Measurements from ENCODE around the gene SPAAR. TPM values are rescaled to one million over a fixed set of nuclear protein-coding genes. Genes with fewer than 3 reads are reported as not detected.

The SPAAR gene
- total RNA-seq, 2 donors from 2014 or later: not detected

DNA sequence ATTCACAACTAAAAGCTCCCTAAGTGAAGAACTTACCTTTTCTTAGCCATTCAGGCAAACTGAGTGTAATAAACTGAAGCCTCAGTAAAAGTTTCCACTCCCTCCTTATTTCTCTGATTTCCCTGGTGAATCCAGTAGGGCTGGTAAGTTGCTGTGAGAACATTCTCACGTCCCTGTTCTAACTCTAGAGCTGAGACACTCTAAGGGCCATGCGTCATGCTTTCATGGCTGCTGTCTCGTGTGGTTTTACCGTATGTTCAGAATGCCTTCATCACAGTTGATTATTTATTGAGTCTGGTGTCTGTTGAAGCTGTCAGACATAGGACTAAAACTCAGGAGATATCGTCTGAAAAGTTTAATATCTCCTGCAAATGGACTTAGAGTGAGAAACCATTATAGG lies 47.4 kb downstream of the SPAAR start:
- ATAC-seq (no peak), DNase-seq (ENCODE audit: low spot score) (no peak)
- Mint-ChIP-seq H3K9me3 (no peaks in the 10 kb centered on the region), H3K27me3 (peaks cover 35 to 50% of the 10 kb centered on the region in 2 donors), H3K27ac (no peak overlapping the region), H3K4me1 (ENCODE audit: low read depth in 2 of 2) (peaks cover 0 to 3% of the 10 kb centered on the region in 2 donors), H3K4me3 (no peak overlapping the region), H3K36me3 (no peaks in the 10 kb centered on the region)

DNA sequence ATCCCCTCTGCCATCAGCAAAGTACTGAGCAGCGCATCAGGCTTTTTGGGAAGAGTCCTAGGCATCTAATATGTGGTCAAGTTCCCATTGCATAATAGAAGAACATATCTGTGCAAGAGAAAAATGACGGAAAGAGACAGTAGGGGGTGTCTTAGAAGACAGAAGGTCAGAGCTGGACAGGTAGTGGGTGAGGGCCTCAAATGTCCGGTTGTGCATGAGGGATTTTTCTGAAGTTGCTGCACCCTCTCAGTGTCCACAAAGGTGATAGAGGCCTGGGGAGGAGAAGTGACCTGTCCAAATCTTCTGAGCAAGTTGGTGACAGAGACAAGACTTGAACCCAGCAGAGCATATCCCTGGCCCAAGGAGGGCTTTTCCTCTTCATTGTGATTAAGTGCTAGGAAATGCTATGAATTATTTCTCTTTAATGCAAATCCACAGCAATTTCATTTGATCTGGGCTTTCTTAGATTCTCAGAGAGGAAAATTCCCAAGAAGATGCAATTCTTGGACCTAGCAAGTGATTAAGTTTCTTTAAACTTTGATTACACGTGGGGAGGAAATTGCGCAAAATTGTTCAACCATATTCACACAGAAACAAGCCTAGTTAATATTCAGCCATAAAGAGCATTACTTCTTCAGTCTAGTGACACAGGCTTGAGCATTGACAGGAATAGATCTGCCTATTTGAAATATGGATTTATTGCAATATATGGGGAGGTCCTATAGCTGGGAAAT lies 49.0 kb downstream of the SPAAR start, which contains the start of gene OR2S2:
Gene OR2S2 (minus strand): TSS at position 51 of the 734 bp plus-strand sequence. CDS start 56 bp downstream, outside the sequence.
- ATAC-seq: no peak
- Mint-ChIP-seq H3K4me1 (ENCODE audit: low read depth in 2 of 2) (peaks cover 0 to 3% of the 10 kb centered on the region in 2 donors), H3K4me3 (no peak within 1 kb of the TSS), H3K9me3 (no peaks in the 10 kb centered on the region), H3K27me3 (peaks cover 30 to 40% of the 10 kb centered on the region in 2 donors), H3K36me3 (no peaks in the 10 kb centered on the region), H3K27ac (no peak within 1 kb of the TSS)
- no peak for DNase-seq (ENCODE audit: low spot score)

DNA sequence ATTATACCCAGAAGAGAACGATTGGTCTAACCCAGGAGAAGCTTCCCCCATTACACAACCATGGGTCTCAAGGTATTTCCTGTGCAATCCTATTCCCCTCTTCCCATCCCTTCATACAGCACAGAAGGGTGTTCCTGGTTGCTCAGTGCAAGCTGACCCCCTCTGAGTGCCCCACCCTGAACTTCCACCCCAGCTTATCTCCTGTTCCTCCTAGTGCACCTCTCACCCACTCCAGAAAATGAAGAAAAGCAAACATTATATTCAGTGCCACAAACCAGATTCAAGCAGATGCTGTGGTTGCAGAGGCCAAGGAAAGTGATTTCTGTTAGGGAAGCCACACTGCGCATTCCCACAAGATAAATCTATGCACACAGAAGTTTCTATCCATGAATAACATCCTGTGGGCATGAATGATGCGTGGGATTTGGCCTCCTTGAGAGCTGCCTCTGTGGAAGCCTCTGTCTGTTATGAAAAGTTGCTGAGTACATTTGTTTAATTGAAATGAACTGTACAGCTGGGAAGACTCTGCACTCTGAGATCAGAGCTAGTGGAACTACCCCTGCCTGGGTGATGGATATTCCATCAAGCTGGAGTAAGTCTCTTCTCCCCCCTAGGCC lies 50.9 kb downstream of the SPAAR start:
- Mint-ChIP-seq H3K27ac (no peak overlapping the region), H3K4me3 (no peak overlapping the region), H3K36me3 (no peaks in the 10 kb centered on the region), H3K4me1 (ENCODE audit: low read depth in 2 of 2) (no peaks in the 10 kb centered on the region), H3K9me3 (no peaks in the 10 kb centered on the region), H3K27me3 (peaks cover 29 to 38% of the 10 kb centered on the region in 2 donors)
- peak in 1 of 2 donors; percentile 40 for ATAC-seq
- no peak for DNase-seq (ENCODE audit: low spot score)

Other genes starting within 250 kb of the SPAAR start
- 10 to 100 TPM in 1 of 2 donors, 1 to 10 TPM in 1; 4.6 to 14.2 TPM for gene ARHGEF39, start 244.3 kb upstream of the SPAAR start, total RNA-seq
- not detected for gene CA9, start 235.6 kb upstream of the SPAAR start, total RNA-seq
- 1 to 10 TPM; 1.4 to 5.9 TPM for gene TPM2, start 219.6 kb upstream of the SPAAR start, total RNA-seq
- 100 to 1,000 TPM; 490 to 539 TPM for gene TLN1, start 177.3 kb upstream of the SPAAR start, total RNA-seq
- gene CREB3, start 176.8 kb upstream of the SPAAR start, total RNA-seq: 10 to 100 TPM; 29.4 to 35.7 TPM
- 10 to 100 TPM; 68.4 to 81.4 TPM for gene GBA2, start 160.3 kb upstream of the SPAAR start, total RNA-seq
- gene RGP1, start 160.2 kb upstream of the SPAAR start, total RNA-seq: 10 to 100 TPM; 17.9 to 19.6 TPM
- gene MSMP, start 155.2 kb upstream of the SPAAR start, total RNA-seq: not detected
- 10 to 100 TPM in 1 of 2 donors, 1 to 10 TPM in 1; 5.0 to 11.3 TPM for gene NPR2, start 117.9 kb upstream of the SPAAR start, total RNA-seq
- 1 to 10 TPM in 1 of 2 donors, under 1 TPM in 1; 0.19 to 1.6 TPM for gene SPAG8, start 97.2 kb upstream of the SPAAR start, total RNA-seq
- 10 to 100 TPM; 40.8 to 46.8 TPM for gene HINT2, start 94.4 kb upstream of the SPAAR start, total RNA-seq
- not detected for gene FAM221B, start 80.8 kb upstream of the SPAAR start, total RNA-seq
- gene TMEM8B, start 80.3 kb upstream of the SPAAR start, total RNA-seq: 1 to 10 TPM; 1.8 TPM
- gene OR13J1, start 39.1 kb upstream of the SPAAR start, total RNA-seq: not detected
- gene HRCT1, start 3.3 kb upstream of the SPAAR start, total RNA-seq: not detected
- not detected for gene OR2S2, start 48.7 kb downstream of the SPAAR start, total RNA-seq
- gene RECK, start 127.4 kb downstream of the SPAAR start, total RNA-seq: 1 to 10 TPM; 4.0 to 7.0 TPM
- gene GLIPR2, start 227.2 kb downstream of the SPAAR start, total RNA-seq: 10 to 100 TPM; 11.0 to 27.1 TPM